GM19455 (cell line): ENCODE data around the gene GARNL3.

ENCODE experiments used
- ATAC-seq: cut with Tn5 transposase; IDR thresholded peaks from one replicate; pipeline ENCODE4 v1.9.1; 2021; ENCODE audit not compliant: unreplicated experiment

GARNL3 gene

GRCh38 chr9:127370672-127371648, 106.4 kb downstream of the GARNL3 start:
- no peak for ATAC-seq

- ATAC-seq, result no peak
Observed at GRCh38 chr9:127380479-127380878, 115.9 kb downstream of the GARNL3 start.

DNA sequence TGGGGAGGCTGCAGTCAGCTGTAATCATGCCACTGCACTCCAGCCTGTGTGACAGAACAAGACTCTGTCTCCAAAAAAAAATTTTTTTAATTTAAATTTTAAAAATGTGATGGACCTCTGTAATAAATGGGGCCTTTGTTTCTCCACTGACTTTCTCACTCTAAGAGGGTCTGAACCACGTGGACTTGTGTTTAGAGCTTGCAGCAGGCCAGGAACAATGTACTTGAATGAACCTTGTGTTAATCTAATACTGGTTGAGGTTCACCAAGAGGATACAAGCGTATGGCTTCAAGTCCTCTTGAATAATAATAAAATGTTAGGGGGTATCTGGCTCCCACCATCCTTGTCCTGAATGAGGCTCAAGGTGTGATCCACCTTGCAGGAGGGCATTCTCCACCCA, 118.0 kb downstream of the GARNL3 start:
- no peak for ATAC-seq

DNA sequence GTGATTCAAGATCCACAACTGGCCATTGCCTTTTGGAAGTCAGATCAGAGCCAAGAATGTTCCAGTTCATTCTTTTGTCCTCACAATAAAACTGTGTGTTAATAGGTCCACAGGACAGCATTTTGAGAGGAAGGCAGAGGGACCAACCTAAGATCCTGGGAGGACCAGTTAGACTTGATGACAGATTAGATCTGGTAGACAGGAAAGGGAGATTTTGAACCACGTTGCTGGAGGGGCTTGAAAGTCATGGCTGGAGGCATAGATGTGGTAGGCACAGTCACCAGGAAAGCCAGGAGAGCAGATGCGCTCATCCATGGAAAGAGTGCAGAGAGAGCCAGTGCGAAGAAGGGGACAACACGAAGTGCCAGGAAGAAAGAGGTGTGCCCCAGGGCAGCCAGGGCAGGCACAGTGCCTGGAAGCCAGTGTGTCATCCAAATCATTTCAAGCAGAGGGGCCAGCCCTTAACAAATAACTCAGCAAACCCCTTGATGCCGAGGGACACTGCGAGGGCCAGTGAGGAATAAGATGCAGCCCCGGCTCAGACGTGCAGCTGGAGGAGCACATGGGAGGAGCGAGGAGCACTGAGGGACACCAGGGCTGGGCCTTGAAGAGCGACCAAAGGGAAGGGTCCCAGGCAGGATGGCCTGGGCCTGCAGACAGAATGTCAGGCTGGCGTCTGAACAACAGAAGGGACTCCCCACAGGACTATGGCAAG, 119.6 kb downstream of the GARNL3 start:
- ATAC-seq, result no peak

DNA sequence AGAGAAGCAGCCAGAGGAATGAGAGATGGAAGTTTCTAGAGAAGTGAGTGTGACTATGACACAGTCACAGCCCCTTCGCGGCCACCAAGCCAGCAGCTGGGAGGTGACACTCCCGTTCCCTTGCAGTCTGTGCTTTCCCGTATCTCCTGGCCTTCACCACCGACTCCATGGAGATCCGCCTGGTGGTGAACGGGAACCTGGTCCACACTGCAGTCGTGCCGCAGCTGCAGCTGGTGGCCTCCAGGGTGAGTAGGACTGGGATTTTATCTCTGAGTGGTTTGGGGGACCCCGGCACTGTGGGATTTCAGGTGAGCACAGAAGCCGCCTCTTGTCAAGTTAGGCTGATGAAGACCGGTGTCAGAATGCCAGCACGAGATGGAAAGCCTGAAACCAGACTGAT, 120.3 kb downstream of the GARNL3 start:
- ATAC-seq, result no peak

DNA sequence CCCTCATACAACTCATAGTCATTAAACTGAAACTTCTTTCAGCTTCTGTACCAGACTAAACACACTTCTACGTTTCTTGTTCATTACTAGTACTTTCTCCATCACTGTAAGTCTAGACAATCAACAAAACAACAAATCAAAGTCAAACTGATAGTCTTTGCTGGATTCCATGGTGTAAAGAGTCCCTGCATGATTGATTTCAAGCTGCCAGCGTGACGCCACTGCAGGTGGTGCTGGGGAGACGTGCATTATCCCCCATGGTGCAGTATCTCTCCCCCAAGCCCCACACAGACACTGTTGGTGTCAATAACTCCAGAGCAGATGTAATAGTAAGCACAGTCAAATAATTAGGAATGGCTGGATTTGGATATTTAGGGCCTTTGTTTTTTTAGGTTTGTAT, 121.7 kb downstream of the GARNL3 start:
- ATAC-seq, result no peak

- ATAC-seq, result no peak
Observed at GRCh38 chr9:127386981-127387380, 122.4 kb downstream of the GARNL3 start.

GRCh38 chr9:127388037-127388855, 123.7 kb downstream of the GARNL3 start:
- no peak for ATAC-seq

DNA sequence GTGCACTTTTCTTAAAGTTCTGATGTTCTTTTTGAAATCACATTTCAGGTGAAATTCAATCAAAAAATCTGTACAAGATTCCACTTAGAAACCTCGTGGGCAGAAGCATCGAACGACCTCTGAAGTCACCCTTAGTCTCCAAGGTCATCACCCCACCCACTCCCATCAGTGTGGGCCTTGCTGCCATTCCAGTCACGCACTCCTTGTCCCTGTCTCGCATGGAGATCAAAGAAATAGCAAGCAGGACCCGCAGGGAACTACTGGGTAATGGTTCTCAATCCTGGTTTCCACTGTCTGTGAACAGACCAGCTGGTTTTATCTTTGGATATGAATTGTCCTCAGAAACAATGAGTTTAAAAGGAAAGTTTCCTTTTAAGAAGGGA, 124.3 kb downstream of the GARNL3 start:
- ATAC-seq, result no peak

GRCh38 chr9:127389381-127390247, 125.0 kb downstream of the GARNL3 start:
- ATAC-seq, result no peak

DNA sequence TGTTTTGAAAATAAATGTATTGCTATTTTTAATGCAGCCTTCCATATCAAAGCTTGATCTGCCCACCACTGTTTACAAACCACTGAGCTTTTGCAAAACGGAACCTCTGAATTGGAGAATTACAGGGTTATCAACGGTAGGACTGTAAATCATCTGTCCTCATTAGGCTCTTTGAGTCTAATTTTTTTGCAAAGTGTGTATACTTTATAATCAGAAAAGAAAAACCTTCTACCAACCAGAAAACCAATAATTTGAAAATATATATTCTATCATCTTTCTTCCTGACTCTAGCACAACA, 125.6 kb downstream of the GARNL3 start:
- ATAC-seq, result no peak

- ATAC-seq, result no peak
Observed at GRCh38 chr9:127390563-127390962, 126.0 kb downstream of the GARNL3 start.

DNA sequence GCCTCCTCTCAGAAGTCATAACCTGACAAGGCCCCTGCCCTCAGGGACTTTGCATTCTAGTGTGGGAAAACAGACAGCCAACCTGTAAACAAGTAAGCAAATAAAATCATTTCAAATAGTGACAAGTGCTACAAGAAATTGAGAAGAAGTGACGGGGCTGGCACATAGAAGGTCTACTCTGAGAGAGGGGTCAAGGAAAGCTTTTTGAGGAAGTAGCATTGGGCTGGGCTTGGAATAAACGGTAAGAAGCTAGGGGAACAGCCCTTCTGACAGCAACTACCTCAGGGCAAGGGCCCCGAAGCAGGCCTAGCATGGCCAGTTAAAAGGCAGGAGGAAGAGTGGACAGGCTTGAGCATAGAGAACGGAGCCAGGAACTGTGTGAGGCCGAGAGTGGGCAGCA, 127.6 kb downstream of the GARNL3 start:
- no peak for ATAC-seq

GRCh38 chr9:127392976-127393375, 128.4 kb downstream of the GARNL3 start:
- ATAC-seq, result no peak

GRCh38 chr9:127393645-127394044, 129.1 kb downstream of the GARNL3 start:
- ATAC-seq, result no peak

DNA sequence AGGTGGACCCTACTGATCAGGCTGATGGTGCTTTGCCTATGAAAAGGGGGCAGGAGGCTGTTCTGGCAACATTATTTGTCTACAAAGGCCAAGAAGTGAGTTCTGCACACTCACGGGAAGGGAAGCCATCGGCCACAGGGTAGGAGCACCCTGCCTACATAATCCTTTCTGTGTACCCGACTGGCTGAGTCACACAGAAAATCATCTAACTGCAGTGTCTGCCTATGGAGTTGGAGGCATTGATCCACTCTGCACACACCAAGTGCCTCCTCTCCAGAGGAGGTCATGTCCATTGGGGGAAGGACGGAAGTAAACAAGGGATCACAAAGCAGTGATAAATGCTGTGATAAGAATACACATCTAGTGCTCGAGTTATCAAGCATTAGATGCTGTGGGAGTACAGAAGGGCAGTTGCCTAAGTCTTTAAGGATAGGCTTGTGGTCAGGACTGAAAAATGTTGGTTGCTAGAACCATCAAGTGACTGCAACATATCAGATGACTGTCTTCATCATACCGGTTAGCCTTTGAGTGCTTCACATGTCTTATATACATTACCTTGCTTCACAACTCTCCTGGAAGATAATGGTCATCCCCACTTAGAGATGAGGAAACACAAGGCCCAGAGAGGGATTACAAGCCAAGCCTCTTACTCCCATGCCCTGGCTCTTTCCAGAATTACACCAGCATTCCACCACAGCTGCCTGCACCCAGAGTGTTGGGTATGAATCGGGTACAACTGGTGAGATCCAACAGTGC, 131.1 kb downstream of the GARNL3 start:
- no peak for ATAC-seq

DNA sequence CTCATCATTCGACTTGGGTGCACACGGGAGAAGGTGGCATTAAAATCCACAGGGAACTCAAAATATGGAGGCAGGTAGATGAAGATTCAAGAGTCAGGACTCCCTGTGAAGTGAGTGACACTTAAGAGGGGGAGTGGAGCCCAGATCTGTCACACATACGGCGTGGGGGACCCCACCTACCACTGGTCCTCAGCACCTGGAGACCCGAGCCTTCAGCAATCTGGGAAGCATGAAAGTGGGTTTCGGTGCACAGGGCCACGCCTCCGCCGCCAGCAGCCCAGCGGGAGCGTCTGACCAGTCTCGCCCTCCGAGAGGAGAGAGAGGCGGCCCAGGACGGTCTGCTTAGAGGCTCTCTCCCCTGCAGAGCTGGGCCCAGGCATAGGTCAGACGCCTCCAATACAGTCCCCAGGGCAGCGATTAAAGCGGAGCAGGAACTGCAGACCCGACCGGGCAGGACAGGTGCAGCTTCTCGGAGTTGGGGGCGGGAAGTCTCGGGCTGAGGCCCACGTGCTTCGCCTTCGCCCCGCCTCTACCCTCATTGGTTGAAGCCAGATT, 131.8 kb downstream of the GARNL3 start:
- no peak for ATAC-seq

DNA sequence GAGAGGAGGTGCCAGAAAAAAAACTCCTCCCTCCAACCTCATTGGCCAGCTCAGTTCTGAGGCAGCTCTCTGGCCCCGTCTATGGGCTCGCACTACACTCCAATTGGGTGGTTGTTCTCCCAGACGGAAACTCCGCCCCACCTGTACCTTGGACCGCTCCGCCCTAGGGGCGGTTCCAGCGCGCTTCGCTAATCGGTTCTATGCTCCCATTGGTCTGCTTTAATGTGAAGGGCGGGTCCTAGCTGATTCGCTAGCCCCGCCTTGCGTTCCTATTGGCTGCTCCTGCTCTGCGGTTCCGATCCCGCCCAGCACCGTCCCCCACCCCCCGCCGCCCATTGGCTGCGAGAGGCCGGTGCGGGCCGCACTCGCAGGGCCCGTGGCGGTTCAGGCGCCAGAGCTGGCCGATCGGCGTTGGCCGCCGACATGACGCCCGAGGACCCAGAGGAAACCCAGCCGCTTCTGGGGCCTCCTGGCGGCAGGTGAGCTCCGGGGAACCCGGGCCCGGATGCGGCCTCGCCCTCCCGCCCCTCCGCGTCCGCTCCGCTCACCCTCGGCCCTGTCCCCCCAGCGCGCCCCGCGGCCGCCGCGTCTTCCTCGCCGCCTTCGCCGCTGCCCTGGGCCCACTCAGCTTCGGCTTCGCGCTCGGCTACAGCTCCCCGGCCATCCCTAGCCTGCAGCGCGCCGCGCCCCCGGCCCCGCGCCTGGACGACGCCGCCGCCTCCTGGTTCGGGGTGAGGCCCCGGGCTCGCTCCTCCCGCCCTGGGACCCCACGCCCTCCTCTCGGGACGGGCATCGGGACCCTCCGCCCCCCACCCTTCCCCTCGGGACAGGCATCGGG, 132.5 kb downstream of the GARNL3 start, which contains the start of gene SLC2A8:
Gene SLC2A8 (plus strand): TSS at position 362 of the 838 bp plus-strand sequence. CDS start 62 bp downstream, at position 424.
- peak; percentile 94 for ATAC-seq
